8988T (cell line): Measurements from ENCODE around the gene WDR82.

Source experiments
- DNase-seq: peaks from one replicate; pipeline ENCODE4 v3.0.0; 2011

Gene WDR82

GRCh38 chr3:52253314-52254304 is 24.8 kb downstream of the WDR82 start:
- no peak for DNase-seq

- no peak for DNase-seq
These were observed 28.3 kb downstream of the WDR82 start for GRCh38 chr3:52250122-52250521.

GRCh38 chr3:52249683-52250082 is 28.8 kb downstream of the WDR82 start:
- no peak for DNase-seq

DNA sequence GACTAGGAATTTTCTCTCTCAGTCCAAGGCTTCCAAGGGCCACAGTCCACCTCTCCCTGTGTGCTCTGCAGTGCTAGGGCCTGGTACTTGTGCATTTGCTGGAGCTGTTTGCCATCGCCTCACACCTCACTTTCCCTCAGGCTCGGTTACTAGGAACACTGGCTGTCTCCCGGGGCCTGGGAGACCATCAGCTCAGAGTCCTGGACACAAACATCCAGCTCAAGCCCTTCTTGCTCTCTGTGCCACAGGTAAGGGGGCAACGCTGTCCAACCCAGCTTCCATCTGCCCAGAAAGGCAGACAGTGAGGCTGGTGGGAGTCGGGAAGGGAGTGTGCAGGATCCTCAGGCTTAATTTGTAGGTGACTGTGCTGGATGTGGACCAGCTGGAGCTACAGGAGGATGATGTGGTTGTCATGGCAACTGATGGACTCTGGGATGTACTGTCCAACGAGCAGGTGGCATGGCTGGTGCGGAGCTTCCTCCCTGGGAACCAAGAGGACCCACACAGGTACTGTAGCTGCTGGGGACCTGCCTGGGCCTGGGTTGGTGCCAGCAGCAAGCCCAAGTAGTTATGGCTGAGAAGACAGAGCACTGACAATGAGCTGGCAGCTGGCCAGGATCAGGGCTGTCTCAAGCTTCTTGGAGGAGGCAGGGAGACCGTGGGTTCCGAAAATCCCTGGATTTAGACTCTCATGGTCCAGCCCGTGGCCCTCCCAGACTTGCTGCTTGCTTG is 29.5 kb downstream of the WDR82 start:
- DNase-seq, result no peak

- DNase-seq, result no peak
These were observed 30.3 kb downstream of the WDR82 start for GRCh38 chr3:52248165-52248541.

DNA sequence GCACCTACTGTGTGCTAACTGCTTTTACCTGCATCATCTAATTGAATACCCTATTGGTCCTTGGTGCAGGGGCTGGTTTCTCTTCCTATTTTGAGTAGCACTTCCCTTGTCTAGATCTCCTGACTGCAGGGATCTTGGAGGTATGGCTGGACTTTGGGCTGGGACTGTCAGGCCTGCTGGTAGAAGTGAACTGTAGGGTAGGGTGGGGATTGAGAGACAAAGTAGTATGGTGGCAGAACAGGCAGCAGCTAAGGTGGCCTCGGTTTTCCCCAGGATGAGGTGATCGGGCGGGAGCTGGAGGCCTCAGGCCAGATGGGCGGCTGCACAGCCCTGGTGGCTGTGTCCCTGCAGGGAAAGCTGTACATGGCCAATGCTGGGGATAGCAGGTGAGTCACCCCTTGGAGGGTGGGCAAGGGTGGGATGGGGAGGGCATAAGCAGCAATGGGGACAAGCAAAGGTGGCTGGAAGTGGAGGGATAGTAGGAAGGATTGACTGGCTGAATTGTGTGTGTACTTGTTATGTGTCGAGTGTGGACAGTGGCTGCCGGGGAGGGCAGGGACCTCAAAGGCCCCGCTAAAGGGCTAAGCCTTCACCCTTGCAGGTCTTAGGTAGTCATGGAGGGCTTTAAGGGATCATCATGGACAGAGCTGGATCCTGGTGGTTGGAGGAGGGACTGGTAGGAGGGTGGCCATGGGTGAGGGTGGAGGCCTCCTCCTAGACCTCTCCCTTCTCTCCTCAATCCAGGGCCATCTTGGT is 30.9 kb downstream of the WDR82 start:
- no peak for DNase-seq

GRCh38 chr3:52246728-52247408 is 31.6 kb downstream of the WDR82 start:
- DNase-seq, result no peak

DNA sequence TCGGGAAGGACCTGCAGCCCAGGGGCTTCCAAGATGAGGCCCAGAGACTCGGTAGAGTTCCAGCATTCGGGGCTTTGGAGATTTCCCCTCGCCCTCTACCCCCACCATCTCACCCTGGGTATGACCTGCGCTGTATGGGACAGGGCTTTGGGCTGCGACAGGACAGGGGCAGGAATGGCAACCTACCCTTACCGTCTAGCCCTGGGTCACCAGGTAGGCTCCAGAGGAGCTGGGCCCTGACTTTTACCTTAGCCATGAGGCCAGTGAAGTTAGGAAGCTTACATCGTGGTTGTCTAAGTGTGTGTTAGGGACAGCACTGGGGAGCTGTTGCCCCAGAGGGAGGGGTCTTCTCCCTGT is 32.2 kb downstream of the WDR82 start:
- DNase-seq, result no peak

GRCh38 chr3:52245322-52246263 is 32.9 kb downstream of the WDR82 start, which contains the start of gene PPM1M:
PPM1M (plus strand) TSS chr3:52245759; CDS start chr3:52245825, 66 bp downstream.
- peak; percentile 90 for DNase-seq

- DNase-seq, result peak; percentile 63
These were observed 34.4 kb downstream of the WDR82 start for GRCh38 chr3:52243791-52244628.

GRCh38 chr3:52242039-52242438 is 36.4 kb downstream of the WDR82 start:
- DNase-seq, result peak; percentile 10

DNA sequence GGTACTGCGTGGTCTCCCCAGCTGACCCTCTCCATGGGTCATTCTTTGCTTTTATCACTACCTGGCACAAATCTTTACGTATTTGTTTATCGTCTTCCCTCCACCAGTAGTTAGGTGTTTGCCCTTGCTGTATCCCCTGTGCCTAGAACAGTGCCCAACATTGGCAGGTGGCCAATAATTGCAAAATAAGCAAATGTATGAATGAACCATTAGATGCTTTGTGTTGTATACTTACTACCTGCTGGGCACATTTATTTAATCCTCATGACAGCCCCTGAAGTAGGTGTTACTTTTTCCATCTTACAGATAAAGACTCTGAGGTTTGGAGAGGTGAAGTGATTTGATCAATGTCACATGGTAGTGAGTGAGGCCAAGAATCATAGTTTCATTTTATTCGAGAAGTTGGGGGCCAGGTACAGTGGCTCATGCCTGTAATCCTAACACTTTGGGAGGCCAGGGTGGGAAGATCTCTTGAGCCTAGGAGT is 37.5 kb downstream of the WDR82 start:
- no peak for DNase-seq

DNA sequence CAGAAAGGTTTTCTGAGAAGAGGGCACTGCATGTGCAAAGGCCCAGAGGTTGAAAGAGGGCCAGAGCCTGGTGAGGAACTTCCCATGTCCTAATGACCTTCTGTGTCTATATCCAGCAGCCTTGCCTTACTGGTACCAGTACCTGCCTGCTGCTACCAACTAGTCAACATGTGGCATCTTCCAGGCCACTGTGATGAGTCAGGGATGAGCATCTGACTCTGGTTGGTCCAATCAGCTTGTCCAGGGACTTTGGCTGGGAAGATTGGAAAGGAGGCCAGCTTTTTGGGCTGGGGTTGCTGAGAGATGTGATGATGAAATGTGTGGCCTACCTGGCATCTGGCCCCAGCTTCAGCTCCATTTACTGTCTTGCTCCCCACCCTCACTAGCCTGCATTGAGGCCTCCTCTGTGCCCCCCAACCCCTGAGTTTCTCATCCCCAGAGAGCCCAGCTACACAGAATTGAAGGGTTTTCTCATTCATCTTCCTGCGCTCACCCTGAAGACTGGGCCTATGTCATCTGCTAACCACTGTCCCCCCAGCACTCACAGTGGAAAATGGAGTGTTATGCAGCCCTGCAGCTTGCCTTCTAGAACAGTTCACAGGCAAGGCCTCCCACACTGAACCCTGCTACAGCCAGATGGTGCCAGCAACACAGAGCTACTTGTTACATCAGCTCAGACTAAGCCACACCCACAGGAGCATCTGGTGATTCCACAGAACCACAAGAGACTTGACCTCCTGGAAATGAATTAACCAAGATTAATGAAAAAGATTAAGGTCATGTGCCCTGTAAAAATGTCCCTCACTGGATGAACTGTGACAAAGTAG is 38.2 kb downstream of the WDR82 start:
- DNase-seq, result peak; percentile 43

GRCh38 chr3:52238761-52239701 is 39.4 kb downstream of the WDR82 start, which contains the start of gene TWF2:
TWF2 (minus strand) TSS chr3:52239158; CDS start chr3:52239016, 142 bp downstream.
- DNase-seq, result peak; percentile 99

GRCh38 chr3:52238193-52238760 is 40.2 kb downstream of the WDR82 start:
- no peak for DNase-seq

- peak; percentile 99 for DNase-seq
These were observed 40.7 kb downstream of the WDR82 start for GRCh38 chr3:52237657-52238172.

- DNase-seq, result no peak
These were observed 41.3 kb downstream of the WDR82 start for GRCh38 chr3:52237006-52237656.
